Testis (tissue), 2 donors: Measurements from ENCODE around the gene GJD4.

Experiments used
- POLR2A ChIP-seq: fragments of 450-650 bp; IDR thresholded peaks from one replicate; pipeline ENCODE4 v1.6.1; 2017; ENCODE audit warnings: antibody characterized with exemption, mild to moderate bottlenecking, moderate library complexity
- TF ChIP-seq, protein P1 (sequence below), 3 experiments: fragments of 450-650 bp in 2 of 3; fragments of 200-600 bp in 1 of 3; sonication (generic) in 1 of 3; IDR thresholded peaks; one replicate each; pipeline ENCODE4 v1.5.1; 2016 to 2019; ENCODE audit warnings: antibody characterized with exemption in 3 of 3, mild to moderate bottlenecking in 2 of 3, moderate library complexity in 1 of 3

DNA sequence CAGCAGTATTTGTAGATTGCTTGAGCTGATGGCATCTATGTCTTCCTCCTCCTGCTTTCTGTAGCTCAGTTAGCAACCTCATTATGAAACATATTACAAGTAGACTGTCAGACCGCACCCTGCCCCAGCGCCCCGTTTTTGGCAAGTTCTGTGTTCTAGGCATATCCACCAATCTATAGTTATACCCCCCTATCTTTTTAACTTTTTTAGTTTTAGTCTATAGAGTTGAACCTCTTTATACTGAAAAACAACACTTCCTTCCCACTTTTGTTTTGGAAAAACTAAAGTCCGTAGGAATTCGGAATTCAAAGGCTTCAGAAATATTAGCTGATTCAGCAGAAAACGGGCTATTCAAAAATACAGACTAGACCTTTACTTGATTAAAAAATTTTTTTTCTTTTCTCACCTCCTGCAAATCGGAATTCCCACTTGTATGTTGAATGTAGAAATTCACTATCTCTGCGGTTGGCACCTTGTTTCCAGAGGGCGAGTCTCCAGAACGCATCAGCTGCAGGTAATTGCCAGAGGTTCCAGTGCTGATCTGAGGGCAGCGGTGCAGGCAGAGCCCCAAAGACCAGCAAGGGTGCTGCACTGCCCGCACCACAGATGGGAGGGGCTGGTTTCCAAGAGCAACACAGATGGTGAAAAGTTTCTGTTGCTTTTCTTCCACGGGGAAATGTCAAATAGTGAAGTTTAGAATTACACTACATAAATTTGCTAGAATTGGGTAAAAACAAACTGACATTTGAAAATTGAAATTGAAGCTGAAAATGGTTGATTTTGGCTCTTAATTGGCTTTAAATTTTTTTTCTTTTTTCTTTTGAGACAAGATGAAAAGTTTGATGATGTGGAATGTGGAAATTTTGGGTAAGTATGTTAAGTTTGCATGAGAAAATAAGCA is 39.2 kb downstream of the GJD4 start:
- TF ChIP-seq, protein P1, sequence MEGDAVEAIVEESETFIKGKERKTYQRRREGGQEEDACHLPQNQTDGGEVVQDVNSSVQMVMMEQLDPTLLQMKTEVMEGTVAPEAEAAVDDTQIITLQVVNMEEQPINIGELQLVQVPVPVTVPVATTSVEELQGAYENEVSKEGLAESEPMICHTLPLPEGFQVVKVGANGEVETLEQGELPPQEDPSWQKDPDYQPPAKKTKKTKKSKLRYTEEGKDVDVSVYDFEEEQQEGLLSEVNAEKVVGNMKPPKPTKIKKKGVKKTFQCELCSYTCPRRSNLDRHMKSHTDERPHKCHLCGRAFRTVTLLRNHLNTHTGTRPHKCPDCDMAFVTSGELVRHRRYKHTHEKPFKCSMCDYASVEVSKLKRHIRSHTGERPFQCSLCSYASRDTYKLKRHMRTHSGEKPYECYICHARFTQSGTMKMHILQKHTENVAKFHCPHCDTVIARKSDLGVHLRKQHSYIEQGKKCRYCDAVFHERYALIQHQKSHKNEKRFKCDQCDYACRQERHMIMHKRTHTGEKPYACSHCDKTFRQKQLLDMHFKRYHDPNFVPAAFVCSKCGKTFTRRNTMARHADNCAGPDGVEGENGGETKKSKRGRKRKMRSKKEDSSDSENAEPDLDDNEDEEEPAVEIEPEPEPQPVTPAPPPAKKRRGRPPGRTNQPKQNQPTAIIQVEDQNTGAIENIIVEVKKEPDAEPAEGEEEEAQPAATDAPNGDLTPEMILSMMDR (IDR thresholded peaks at IDR 0.05) = no peak
- TF ChIP-seq POLR2A = no peak
